Nephron (organoid): Measurements from ENCODE around the gene TMEM52.

Experiments used
- H3K27ac Mint-ChIP-seq, 3 experiments: 2 replicates each; pipeline ENCODE4 v1.8.0; 2020; ENCODE audit warnings: mixed read lengths in 3 of 3, mild to moderate bottlenecking in 2 of 3, moderate library complexity in 1 of 3
- H3K27me3 Mint-ChIP-seq: 2 replicates; pipeline ENCODE4 v1.8.0; 2021; ENCODE audit warnings: low read depth, mild to moderate bottlenecking, moderate library complexity, mixed read lengths
- H3K36me3 Mint-ChIP-seq: 2 replicates; pipeline ENCODE4 v1.8.0; 2020; ENCODE audit warnings: low read depth, mixed read lengths
- H3K4me1 Mint-ChIP-seq: 2 replicates; pipeline ENCODE4 v1.8.0; 2020; ENCODE audit warnings: mixed read lengths
- H3K4me3 Mint-ChIP-seq, 3 experiments: 2 replicates each; pipeline ENCODE4 v1.8.0; 2020; ENCODE audit warnings: mild to moderate bottlenecking in 3 of 3, mixed read lengths in 3 of 3, moderate library complexity in 2 of 3
- H3K9me3 Mint-ChIP-seq: 2 replicates; pipeline ENCODE4 v1.8.0; 2020; ENCODE audit warnings: mixed read lengths
- CTCF ChIP-seq, 3 experiments: fragments of 200-600 bp; sonication (generic); IDR thresholded peaks; one replicate each; pipeline ENCODE4 v1.5.0; 2021; ENCODE audit warnings: antibody characterized with exemption in 3 of 3; ENCODE audit not compliant: unreplicated experiment in 3 of 3

Gene TMEM52

GRCh38 chr1:1901641-1902294 is 17.3 kb downstream of the TMEM52 start:
- Mint-ChIP-seq H3K4me3 (no peak overlapping the region), H3K9me3 (no peaks in the 10 kb centered on the region), H3K4me1 (peaks cover 6% of the 10 kb centered on the region), H3K36me3 (no peaks in the 10 kb centered on the region), H3K27me3 (peaks cover 7% of the 10 kb centered on the region), H3K27ac (no peak overlapping the region)
- no peak for TF ChIP-seq CTCF (IDR thresholded peaks at IDR 0.05; ENCODE audit: unreplicated experiment in 3 of 3)

GRCh38 chr1:1900883-1901640 is 18.0 kb downstream of the TMEM52 start:
- TF ChIP-seq CTCF (IDR thresholded peaks at IDR 0.05; ENCODE audit: unreplicated experiment in 3 of 3), result no peak
- H3K36me3 Mint-ChIP-seq, result no peaks in the 10 kb centered on the region
- no peak overlapping the region for H3K27ac Mint-ChIP-seq
- peaks cover 9% of the 10 kb centered on the region for H3K27me3 Mint-ChIP-seq
- H3K9me3 Mint-ChIP-seq, result no peaks in the 10 kb centered on the region
- H3K4me3 Mint-ChIP-seq, result no peak overlapping the region
- peaks cover under 1% of the 10 kb centered on the region for H3K4me1 Mint-ChIP-seq

GRCh38 chr1:1899967-1900327 is 19.1 kb downstream of the TMEM52 start:
- H3K4me1 Mint-ChIP-seq, result peaks cover 2% of the 10 kb centered on the region
- H3K27me3 Mint-ChIP-seq, result peaks cover 11% of the 10 kb centered on the region
- no peak overlapping the region for H3K4me3 Mint-ChIP-seq
- no peaks in the 10 kb centered on the region for H3K36me3 Mint-ChIP-seq
- no peak overlapping the region for H3K27ac Mint-ChIP-seq
- no peak for TF ChIP-seq CTCF (IDR thresholded peaks at IDR 0.05; ENCODE audit: unreplicated experiment in 3 of 3)
- no peaks in the 10 kb centered on the region for H3K9me3 Mint-ChIP-seq

- no peaks in the 10 kb centered on the region for H3K9me3 Mint-ChIP-seq
- no peaks in the 10 kb centered on the region for H3K36me3 Mint-ChIP-seq
- H3K27ac Mint-ChIP-seq, result no peak overlapping the region
- peaks cover 7% of the 10 kb centered on the region for H3K4me1 Mint-ChIP-seq
- H3K27me3 Mint-ChIP-seq, result peaks cover 11% of the 10 kb centered on the region
- no peak for TF ChIP-seq CTCF (IDR thresholded peaks at IDR 0.05; ENCODE audit: unreplicated experiment in 3 of 3)
- H3K4me3 Mint-ChIP-seq, result no peak overlapping the region
Observed at GRCh38 chr1:1899266-1899966, 19.7 kb downstream of the TMEM52 start.

- no peak overlapping the region for H3K4me3 Mint-ChIP-seq
- H3K9me3 Mint-ChIP-seq, result no peaks in the 10 kb centered on the region
- peaks cover 10% of the 10 kb centered on the region for H3K4me1 Mint-ChIP-seq
- H3K27me3 Mint-ChIP-seq, result peaks cover 15% of the 10 kb centered on the region
- H3K36me3 Mint-ChIP-seq, result no peaks in the 10 kb centered on the region
- H3K27ac Mint-ChIP-seq, result no peak overlapping the region
- TF ChIP-seq CTCF (IDR thresholded peaks at IDR 0.05; ENCODE audit: unreplicated experiment in 3 of 3), result no peak
Observed at GRCh38 chr1:1898246-1898933, 20.7 kb downstream of the TMEM52 start.
